B cell (primary cell): ENCODE data around the gene ABL1. TPM values are rescaled to one million over a fixed set of nuclear protein-coding genes. Genes with fewer than 3 reads are reported as not detected.

Experiments
- ATAC-seq: fragments of 200-7000 bp; cut with Tn5 transposase; one replicate; pipeline ENCODE4 v1.10.0; 2021; ENCODE audit warnings: low read depth, mild to moderate bottlenecking, moderate number of reproducible peaks, moderate library complexity
- CTCF ChIA-PET: fragments of 350-600 bp; sonication (Branson Sonifier 250); formaldehyde crosslinking; loops from one replicate; lab custom pipeline; 2021; ENCODE audit warnings: antibody characterized with exemption, inconsistent platforms; lab: Charles Lee
- POLR2A ChIA-PET: fragments of 350-600 bp; sonication (Branson Sonifier 250); formaldehyde crosslinking; loops from one replicate; lab custom pipeline; 2021; ENCODE audit warnings: antibody characterized with exemption; lab: Charles Lee
- DNase-seq: peaks from one replicate; pipeline ENCODE4 v3.0.0; 2013
- H2AFZ ChIP-seq: 2 replicates; pipeline ENCODE4 v1.6.1; 2012; ENCODE audit warnings: mild to moderate bottlenecking, low read depth, low read length; ENCODE audit not compliant: insufficient read depth, poor library complexity, severe bottlenecking
- H3K27ac ChIP-seq, 2 donors: 1 replicate in 1 of 2; 2 replicates in 1 of 2; pipeline ENCODE4 v1.5.1; 2012 to 2013; ENCODE audit warnings: low read length in 2 of 2, mild to moderate bottlenecking in 2 of 2, moderate library complexity in 1 of 2
- H3K27me3 ChIP-seq, 4 experiments: fragments of 200-600 bp in 1 of 4; sonication (generic) in 1 of 4; replicated peaks in 1 of 4; 1 replicate in 2 of 4; 2 replicates in 2 of 4; pipeline versions ENCODE4 v1.6.1 to v1.7.0; 2013 to 2016; ENCODE audit warnings: low read length in 3 of 4, mild to moderate bottlenecking in 2 of 4, mixed read lengths in 1 of 4, moderate library complexity in 1 of 4; ENCODE audit not compliant: insufficient read depth in 4 of 4, control insufficient read depth in 3 of 4; ENCODE audit errors: control extremely low read depth in 1 of 4
- H3K36me3 ChIP-seq, 2 experiments: replicated peaks in 1 of 2; 1 replicate in 1 of 2; 2 replicates in 1 of 2; pipeline versions ENCODE4 v1.6.1 to v1.7.1; 2013; ENCODE audit warnings: low read length in 1 of 2; ENCODE audit not compliant: insufficient read depth in 2 of 2, control insufficient read depth in 1 of 2; ENCODE audit errors: control extremely low read depth in 1 of 2, extremely low read depth in 1 of 2
- H3K4me1 ChIP-seq, 2 donors: fragments of 200-600 bp in 1 of 2; sonication (generic) in 1 of 2; 1 replicate in 1 of 2; 2 replicates in 1 of 2; pipeline versions ENCODE4 v1.5.1 to v1.6.1; 2013 to 2017; ENCODE audit warnings: low read length in 2 of 2; ENCODE audit not compliant: control insufficient read depth in 2 of 2, insufficient read depth in 2 of 2
- H3K4me2 ChIP-seq: replicated peaks from 2 replicates; pipeline ENCODE3; 2012; ENCODE audit warnings: mild to moderate bottlenecking, low read depth, low read length; ENCODE audit not compliant: poor library complexity, severe bottlenecking
- H3K4me3 ChIP-seq, 5 experiments: fragments of 200-600 bp in 1 of 5; sonication (generic) in 1 of 5; 1 replicate in 3 of 5; 2 replicates in 2 of 5; pipeline versions ENCODE4 v1.5.1 to v1.7.0; 2011 to 2016; ENCODE audit warnings: low read length in 4 of 5, mild to moderate bottlenecking in 4 of 5, low read depth in 2 of 5, control low read depth in 1 of 5, moderate library complexity in 1 of 5; ENCODE audit not compliant: insufficient read depth in 1 of 5; ENCODE audit errors: control extremely low read depth in 1 of 5, extremely low read depth in 1 of 5
- H3K79me2 ChIP-seq: fragments of 200-600 bp; sonication (generic); one replicate; pipeline ENCODE4 v1.6.0; 2016; ENCODE audit warnings: low read length; ENCODE audit not compliant: control insufficient read depth, insufficient read depth
- H3K9ac ChIP-seq: fragments of 200-600 bp; sonication (generic); 2 replicates; pipeline ENCODE4 v1.6.1; 2017; ENCODE audit warnings: mild to moderate bottlenecking, low read length, moderate library complexity
- H3K9me3 ChIP-seq, 3 donors: one replicate each; pipeline versions ENCODE4 v1.6.1 to v1.7.1; 2013; ENCODE audit warnings: low read length in 2 of 3; ENCODE audit not compliant: control insufficient read depth in 2 of 3, insufficient read depth in 1 of 3; ENCODE audit errors: control extremely low read depth in 1 of 3
- H4K20me1 ChIP-seq: 2 replicates; pipeline ENCODE4 v1.6.0; 2012; ENCODE audit warnings: mild to moderate bottlenecking, low read length; ENCODE audit not compliant: insufficient read depth, control insufficient read depth, poor library complexity, severe bottlenecking
- H3K27ac Mint-ChIP-seq: one replicate; pipeline ENCODE4 v1.8.0; 2021; ENCODE audit warnings: mixed read lengths
- H3K27me3 Mint-ChIP-seq: one replicate; pipeline ENCODE4 v1.8.0; 2021; ENCODE audit warnings: mixed read lengths
- H3K4me1 Mint-ChIP-seq: one replicate; pipeline ENCODE4 v1.8.0; 2021; ENCODE audit warnings: mixed read lengths
- H3K4me3 Mint-ChIP-seq: one replicate; pipeline ENCODE4 v1.8.0; 2021; ENCODE audit warnings: mixed read lengths
- H3K9me3 Mint-ChIP-seq: one replicate; pipeline ENCODE4 v1.8.0; 2022; ENCODE audit warnings: mixed read lengths; ENCODE audit not compliant: insufficient read depth
- EZH2 ChIP-seq: IDR thresholded peaks from 2 replicates; pipeline ENCODE4 v1.6.1; 2012; ENCODE audit warnings: borderline replicate concordance, low read depth, mild to moderate bottlenecking, moderate library complexity, low read length; ENCODE audit not compliant: insufficient read depth, poor library complexity, severe bottlenecking
- WGBS: methylation state at CpG from one replicate; pipeline ENCODE4 v1.1.5; 2013; ENCODE audit warnings: missing lambda C conversion rate; ENCODE audit not compliant: insufficient coverage; 5-methylcytosine and 5-hydroxymethylcytosine counted together
- intact Hi-C: fragments of 100-400 bp; cut with micrococcal nuclease; formaldehyde crosslinking; loops from one replicate; pipeline ENCODE4 v1.10.0; 2022
- polyA plus RNA-seq: library from polyadenylated mRNA; depleted of rRNA; stranded (reverse); fragments of >200 nt; gene quantifications from 2 replicates; pipeline ENCODE4 v1.2.3, GENCODE V29; 2012
- total RNA-seq, 2 donors: library from RNA; stranded (reverse); fragments of 120-200 nt in 1 of 2; gene quantifications; 1 replicate in 1 of 2; 2 replicates in 1 of 2; pipeline versions ENCODE4 v1.2.3 to v1.2.4, GENCODE V29; 2013 to 2022
- TF ChIP-seq, protein P1 (sequence below): fragments of 200-600 bp; IDR thresholded peaks from one replicate; pipeline ENCODE4 v1.8.0; 2022; ENCODE audit warnings: antibody characterized with exemption, mild to moderate bottlenecking

The ABL1 gene
- total and polyA plus RNA-seq, 2 donors (not counting 1 experiment from before 2014, with no cell fraction given), result 11.9 to 46.0 TPM

DNA sequence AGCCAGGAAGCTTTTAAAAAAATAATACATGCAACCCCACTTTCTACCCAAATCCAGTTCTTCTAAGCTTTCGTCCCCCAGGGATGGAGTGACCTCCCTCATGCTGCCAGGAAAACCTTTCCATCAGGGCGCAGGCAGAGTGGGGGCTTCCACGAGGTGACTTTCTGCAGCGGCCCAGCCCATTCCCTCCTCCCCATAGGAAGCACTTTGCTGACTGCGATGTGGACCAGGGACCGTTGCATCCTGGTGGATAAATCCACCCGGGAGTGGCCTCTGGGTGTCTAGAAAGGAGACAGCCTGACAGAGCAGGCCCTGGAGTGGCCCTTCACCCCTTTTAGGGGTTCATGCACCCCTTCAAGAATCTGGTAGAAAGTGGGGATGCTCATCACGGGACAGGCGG lies 60.0 kb downstream of the ABL1 start:
- ChIA-PET CTCF (interaction anchor here (2.1 kb wide), 1 partner anchor 152 kb away, joined by 12 read pairs; no protein-coding TSS in a partner anchor), POLR2A (no interaction called here)
- Mint-ChIP-seq H3K27ac (no peak overlapping the region), H3K27me3 (no peaks in the 10 kb centered on the region), H3K4me1 (peaks cover 6% of the 10 kb centered on the region), H3K4me3 (no peak overlapping the region), H3K9me3 (no peaks in the 10 kb centered on the region)
- 94% methylated on average over 9 of the region's 9 CpGs for WGBS
- H4K20me1 ChIP-seq, result no peaks in the 10 kb centered on the region
- TF ChIP-seq, protein P1, sequence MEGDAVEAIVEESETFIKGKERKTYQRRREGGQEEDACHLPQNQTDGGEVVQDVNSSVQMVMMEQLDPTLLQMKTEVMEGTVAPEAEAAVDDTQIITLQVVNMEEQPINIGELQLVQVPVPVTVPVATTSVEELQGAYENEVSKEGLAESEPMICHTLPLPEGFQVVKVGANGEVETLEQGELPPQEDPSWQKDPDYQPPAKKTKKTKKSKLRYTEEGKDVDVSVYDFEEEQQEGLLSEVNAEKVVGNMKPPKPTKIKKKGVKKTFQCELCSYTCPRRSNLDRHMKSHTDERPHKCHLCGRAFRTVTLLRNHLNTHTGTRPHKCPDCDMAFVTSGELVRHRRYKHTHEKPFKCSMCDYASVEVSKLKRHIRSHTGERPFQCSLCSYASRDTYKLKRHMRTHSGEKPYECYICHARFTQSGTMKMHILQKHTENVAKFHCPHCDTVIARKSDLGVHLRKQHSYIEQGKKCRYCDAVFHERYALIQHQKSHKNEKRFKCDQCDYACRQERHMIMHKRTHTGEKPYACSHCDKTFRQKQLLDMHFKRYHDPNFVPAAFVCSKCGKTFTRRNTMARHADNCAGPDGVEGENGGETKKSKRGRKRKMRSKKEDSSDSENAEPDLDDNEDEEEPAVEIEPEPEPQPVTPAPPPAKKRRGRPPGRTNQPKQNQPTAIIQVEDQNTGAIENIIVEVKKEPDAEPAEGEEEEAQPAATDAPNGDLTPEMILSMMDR, result no peak
- TF ChIP-seq EZH2, result no peak
- no peak overlapping the region for H3K9ac ChIP-seq
- H3K4me1 ChIP-seq, result peaks cover 0 to 10% of the 10 kb centered on the region in 2 donors
- no peak for DNase-seq
- peaks cover 0 to 4% of the 10 kb centered on the region in 2 experiments for H3K36me3 ChIP-seq
- H3K4me3 ChIP-seq, result no peak overlapping the region
- H3K27ac ChIP-seq, result no peak overlapping the region
- H2AFZ ChIP-seq, result no peak overlapping the region
- ATAC-seq, result no peak
- peaks cover 0 to 3% (median 0%) of the 10 kb centered on the region in 4 experiments for H3K27me3 ChIP-seq
- intact Hi-C loops, result no loop called here
- no peak overlapping the region for H3K4me2 ChIP-seq
- no peaks in the 10 kb centered on the region for H3K9me3 ChIP-seq
- H3K79me2 ChIP-seq, result no peaks in the 10 kb centered on the region

DNA sequence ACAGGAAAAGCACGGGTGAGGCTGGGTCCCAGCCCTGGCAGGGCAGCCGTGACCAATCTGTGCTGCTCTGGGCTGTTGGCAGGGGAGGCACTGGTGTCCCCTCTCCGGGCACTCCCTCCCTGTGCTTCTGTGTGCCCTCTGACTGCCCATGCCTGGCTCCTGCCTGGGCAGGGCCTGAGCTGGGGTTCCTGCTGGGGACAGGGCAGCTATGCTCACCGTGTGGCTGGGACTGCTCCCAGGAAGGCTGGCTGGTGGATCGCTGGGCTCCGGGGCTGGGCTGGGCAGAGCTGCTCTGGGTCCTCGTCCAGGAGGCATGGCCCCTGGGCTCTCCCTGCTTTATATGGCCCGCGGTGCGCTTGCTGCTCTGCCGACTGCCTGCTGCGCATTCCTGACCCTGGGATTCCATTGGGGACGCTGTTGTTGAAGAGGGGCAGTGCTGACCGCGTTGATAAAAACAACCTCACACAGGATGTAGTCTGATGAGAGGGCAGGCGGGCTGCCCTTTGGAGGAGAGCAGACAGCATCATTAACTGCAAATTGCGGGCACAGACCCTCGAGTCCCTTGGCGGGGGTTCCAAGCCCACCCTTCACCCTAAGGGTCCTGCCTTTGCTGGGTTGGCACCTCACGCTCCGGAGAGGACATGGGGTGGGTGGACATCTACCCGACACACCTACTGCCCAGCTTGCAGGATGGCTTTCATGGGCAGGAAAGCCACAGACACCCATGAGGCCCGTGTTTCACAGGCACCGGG lies 60.6 kb downstream of the ABL1 start:
- Histone ChIP-seq H3K4me2 (no peak overlapping the region), H3K27me3 (peaks cover 0 to 8% (median 0%) of the 10 kb centered on the region in 4 experiments), H3K4me3 (no peak overlapping the region), H3K4me1 (peaks cover 0 to 10% of the 10 kb centered on the region in 2 donors), H3K36me3 (no peaks in the 10 kb centered on the region), H3K79me2 (no peaks in the 10 kb centered on the region), H3K9ac (no peak overlapping the region), H3K9me3 (no peaks in the 10 kb centered on the region), H4K20me1 (no peaks in the 10 kb centered on the region), H2AFZ (no peak overlapping the region), H3K27ac (no peak overlapping the region)
- Mint-ChIP-seq H3K27me3 (no peaks in the 10 kb centered on the region), H3K27ac (no peak overlapping the region), H3K4me1 (peaks cover 6% of the 10 kb centered on the region), H3K9me3 (no peaks in the 10 kb centered on the region), H3K4me3 (no peak overlapping the region)
- CTCF ChIA-PET, result no interaction called here
- intact Hi-C loops, result no loop called here
- WGBS, result 91% methylated on average over 24 of the region's 24 CpGs
- DNase-seq, result no peak
- ATAC-seq, result no peak
- TF ChIP-seq, protein P1, result no peak
- no peak for TF ChIP-seq EZH2
- POLR2A ChIA-PET, result no interaction called here
